ENCODE data around the gene SPECC1L.

SPECC1L gene

GRCh38 chr22:24400034-24400725 is 129.5 kb downstream of the SPECC1L start:
- 96 to 100% methylated on average over 2 to 4 of the region's 8 CpGs for WGBS, 2 experiments (ENCODE audit: insufficient coverage in 2 of 2)
- no peak overlapping the region for H3K4me3 ChIP-seq (ENCODE audit: extremely low read depth, insufficient read depth, low read length, poor library complexity, severe bottlenecking)
- H3K27ac ChIP-seq (ENCODE audit: low read depth, low read length, severe bottlenecking): no peak overlapping the region
- peaks cover 4% of the 10 kb centered on the region for H3K9me3 ChIP-seq (ENCODE audit: control insufficient read depth, low read length)
- H3K4me1 ChIP-seq (ENCODE audit: control insufficient read depth, insufficient read depth, low read length, poor library complexity, severe bottlenecking): no peaks in the 10 kb centered on the region
- peaks cover 80% of the 10 kb centered on the region for H3K36me3 ChIP-seq (ENCODE audit: control insufficient read depth, insufficient read depth, low read length)

DNA sequence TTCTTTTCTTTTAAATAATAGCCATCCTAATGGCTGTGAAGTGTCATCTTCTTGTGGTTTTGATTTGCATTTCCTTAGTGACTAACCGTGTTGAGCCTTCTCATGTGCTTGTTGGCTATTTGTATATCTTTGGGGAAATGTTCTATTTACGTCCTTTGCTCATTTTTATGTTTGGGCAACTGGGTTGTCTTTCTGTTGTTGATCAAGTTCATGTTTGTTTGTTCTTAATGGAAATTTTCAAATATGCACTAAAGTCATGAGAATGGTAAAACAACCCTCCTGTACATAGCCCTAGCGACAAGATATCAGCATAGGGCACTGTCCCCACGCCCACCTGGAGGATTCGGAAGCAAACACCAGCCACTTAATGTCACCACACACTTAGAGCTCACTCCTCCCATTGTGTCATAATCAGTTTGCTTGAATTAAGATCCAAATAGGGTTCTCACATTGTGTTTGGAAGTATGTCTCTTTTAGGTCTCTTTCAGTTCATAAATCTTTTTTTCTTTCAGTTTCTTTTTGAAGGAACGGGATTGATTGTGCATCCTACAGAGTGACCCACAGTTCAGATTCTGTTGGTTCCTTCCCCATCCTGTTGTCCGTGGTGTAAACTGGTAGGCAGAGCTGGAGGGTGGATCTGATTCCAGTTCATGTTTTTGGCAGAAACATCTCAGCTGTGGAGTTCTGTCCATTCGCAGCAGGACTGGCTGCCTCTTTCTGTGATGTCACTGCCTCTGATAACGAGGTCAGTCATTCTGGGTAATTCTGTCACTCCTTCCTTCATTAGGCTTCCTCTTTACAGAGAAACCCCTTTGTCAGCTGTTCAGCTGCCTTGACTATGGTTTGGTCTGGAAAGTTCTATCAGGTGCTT is 130.3 kb downstream of the SPECC1L start:
- peaks cover 78% of the 10 kb centered on the region for H3K36me3 ChIP-seq (ENCODE audit: control insufficient read depth, insufficient read depth, low read length)

DNA sequence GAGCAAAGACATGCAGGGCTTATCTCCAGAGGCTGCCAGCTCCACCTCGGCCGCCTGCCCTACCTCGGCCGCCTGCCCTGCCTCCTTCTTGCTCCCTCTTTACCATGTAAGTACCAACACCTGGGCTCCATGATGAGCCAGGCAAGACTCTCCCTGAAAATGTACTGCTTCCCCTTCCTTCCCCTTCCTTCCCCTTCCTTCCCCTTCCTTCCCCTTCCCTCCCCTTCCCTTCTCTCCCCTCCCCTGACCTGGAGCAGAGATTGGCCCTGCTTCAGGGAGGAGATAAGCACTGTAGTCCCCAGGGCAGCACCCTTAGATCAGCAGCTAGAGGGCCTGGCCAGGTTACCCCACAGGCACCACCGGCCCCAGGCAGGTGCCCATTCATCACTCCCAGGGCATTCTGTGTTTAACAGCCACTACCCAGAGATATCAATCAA is 131.3 kb downstream of the SPECC1L start:
- H3K27ac ChIP-seq (ENCODE audit: low read depth, low read length, severe bottlenecking): no peak overlapping the region
- no peak overlapping the region for H3K4me3 ChIP-seq (ENCODE audit: extremely low read depth, insufficient read depth, low read length, poor library complexity, severe bottlenecking)
- H3K36me3 ChIP-seq (ENCODE audit: control insufficient read depth, insufficient read depth, low read length): peaks cover 75% of the 10 kb centered on the region
- H3K9me3 ChIP-seq (ENCODE audit: control insufficient read depth, low read length): peaks cover 4% of the 10 kb centered on the region
- 97 to 100% methylated on average over 4 to 5 of the region's 5 CpGs for WGBS, 2 experiments (ENCODE audit: insufficient coverage in 2 of 2)
- H3K4me1 ChIP-seq (ENCODE audit: control insufficient read depth, insufficient read depth, low read length, poor library complexity, severe bottlenecking): peaks cover 4% of the 10 kb centered on the region

More for the DNA sequence above, 130.3 kb downstream of the SPECC1L start:
- no peak overlapping the region for H3K27ac ChIP-seq (ENCODE audit: low read depth, low read length, severe bottlenecking)
- peaks cover 4% of the 10 kb centered on the region for H3K9me3 ChIP-seq (ENCODE audit: control insufficient read depth, low read length)
- WGBS, 2 experiments (ENCODE audit: insufficient coverage in 2 of 2): 93 to 94% methylated on average over 3 to 7 of the region's 9 CpGs
- H3K4me3 ChIP-seq (ENCODE audit: extremely low read depth, insufficient read depth, low read length, poor library complexity, severe bottlenecking): no peak overlapping the region
- H3K4me1 ChIP-seq (ENCODE audit: control insufficient read depth, insufficient read depth, low read length, poor library complexity, severe bottlenecking): no peaks in the 10 kb centered on the region

- Histone ChIP-seq H3K4me3 (ENCODE audit: extremely low read depth, insufficient read depth, low read length, poor library complexity, severe bottlenecking) (no peak overlapping the region), H3K9me3 (ENCODE audit: control insufficient read depth, low read length) (peaks cover 4% of the 10 kb centered on the region), H3K36me3 (ENCODE audit: control insufficient read depth, insufficient read depth, low read length) (peaks cover 68% of the 10 kb centered on the region), H3K27ac (ENCODE audit: low read depth, low read length, severe bottlenecking) (no peak overlapping the region), H3K4me1 (ENCODE audit: control insufficient read depth, insufficient read depth, low read length, poor library complexity, severe bottlenecking) (peaks cover 11% of the 10 kb centered on the region)
- WGBS, 2 experiments (ENCODE audit: insufficient coverage in 2 of 2): 94 to 100% methylated on average over 1 to 3 of the region's 3 CpGs
Observed at GRCh38 chr22:24402460-24403192, 132.0 kb downstream of the SPECC1L start.

DNA sequence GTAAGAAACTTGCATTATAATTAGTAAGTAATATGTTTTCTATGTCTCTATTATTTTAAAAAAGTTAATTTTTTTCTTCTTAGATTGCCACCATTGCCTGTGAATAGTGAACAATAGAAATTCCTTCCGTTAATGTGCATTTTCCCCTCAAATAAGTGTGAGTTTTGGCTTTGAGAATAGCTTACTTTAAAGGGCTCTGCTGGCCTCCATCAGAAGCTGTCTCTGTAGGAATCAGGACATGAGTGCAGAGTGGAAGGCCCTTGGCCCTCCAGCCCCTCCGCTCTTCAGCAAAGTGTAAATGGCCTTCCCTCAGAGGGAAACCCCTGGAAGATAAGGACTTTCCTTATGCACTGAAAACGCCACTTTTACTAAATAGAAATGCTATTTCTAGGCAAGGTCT is 132.7 kb downstream of the SPECC1L start:
- peaks cover 61% of the 10 kb centered on the region for H3K36me3 ChIP-seq (ENCODE audit: control insufficient read depth, insufficient read depth, low read length)
- H3K27ac ChIP-seq (ENCODE audit: low read depth, low read length, severe bottlenecking): no peak overlapping the region

DNA sequence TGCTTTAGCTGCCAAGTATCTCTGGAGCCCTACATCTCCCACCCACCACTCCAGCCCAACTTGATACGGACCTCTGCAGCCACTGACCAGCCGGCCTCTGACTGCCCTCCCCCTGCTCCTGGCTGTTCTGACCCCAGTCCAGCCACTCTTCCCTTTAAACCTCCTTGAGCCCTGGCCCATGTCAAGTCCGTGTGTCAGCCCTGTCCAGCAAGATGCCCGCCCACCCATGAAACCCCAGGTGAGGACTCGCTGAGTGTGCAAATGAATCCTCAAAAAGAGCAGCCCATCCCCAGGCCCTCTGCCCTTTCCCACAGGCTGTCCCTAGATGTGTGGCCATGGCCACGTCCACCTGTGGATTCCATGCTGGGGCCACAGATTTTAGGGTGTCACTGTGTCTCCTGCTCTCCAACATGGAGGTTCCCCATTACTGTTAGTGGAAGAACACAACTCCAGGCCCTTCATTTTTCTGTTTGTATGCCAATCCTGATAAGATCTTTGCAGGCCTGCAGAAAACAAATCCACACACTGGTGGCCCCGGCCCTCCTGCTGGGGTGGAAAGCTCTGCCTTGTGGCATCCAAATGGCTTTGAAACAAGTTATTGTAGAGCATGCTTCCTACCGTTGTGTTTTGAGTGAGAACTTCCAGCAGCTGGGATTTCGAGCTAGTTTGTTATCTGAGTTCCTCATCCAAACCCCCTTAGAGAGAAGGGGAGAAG is 134.1 kb downstream of the SPECC1L start:
- peaks cover 52% of the 10 kb centered on the region for H3K36me3 ChIP-seq (ENCODE audit: control insufficient read depth, insufficient read depth, low read length)
- WGBS, 2 experiments (ENCODE audit: insufficient coverage in 2 of 2): 92 to 96% methylated on average over 5 to 7 of the region's 9 CpGs
- no peak overlapping the region for H3K4me3 ChIP-seq (ENCODE audit: extremely low read depth, insufficient read depth, low read length, poor library complexity, severe bottlenecking)
- H3K27ac ChIP-seq (ENCODE audit: low read depth, low read length, severe bottlenecking): no peak overlapping the region
- H3K9me3 ChIP-seq (ENCODE audit: control insufficient read depth, low read length): peaks cover 4% of the 10 kb centered on the region
- peaks cover 16% of the 10 kb centered on the region for H3K4me1 ChIP-seq (ENCODE audit: control insufficient read depth, insufficient read depth, low read length, poor library complexity, severe bottlenecking)

More for the DNA sequence above, 132.7 kb downstream of the SPECC1L start:
- WGBS, 2 experiments (ENCODE audit: insufficient coverage in 2 of 2): 100% methylated on average over 3 of the region's 3 CpGs; no CpG with 5 or more reads in 1 of the 2 experiments
- Histone ChIP-seq H3K9me3 (ENCODE audit: control insufficient read depth, low read length) (peaks cover 4% of the 10 kb centered on the region), H3K4me1 (ENCODE audit: control insufficient read depth, insufficient read depth, low read length, poor library complexity, severe bottlenecking) (peaks cover 11% of the 10 kb centered on the region), H3K4me3 (ENCODE audit: extremely low read depth, insufficient read depth, low read length, poor library complexity, severe bottlenecking) (no peak overlapping the region)

- peaks cover 50% of the 10 kb centered on the region for H3K36me3 ChIP-seq (ENCODE audit: control insufficient read depth, insufficient read depth, low read length)
- WGBS, 2 experiments (ENCODE audit: insufficient coverage in 2 of 2): 94 to 97% methylated on average over 6 to 9 of the region's 12 CpGs
- no peak overlapping the region for H3K4me3 ChIP-seq (ENCODE audit: extremely low read depth, insufficient read depth, low read length, poor library complexity, severe bottlenecking)
- peaks cover 4% of the 10 kb centered on the region for H3K9me3 ChIP-seq (ENCODE audit: control insufficient read depth, low read length)
- no peak overlapping the region for H3K27ac ChIP-seq (ENCODE audit: low read depth, low read length, severe bottlenecking)
- peaks cover 23% of the 10 kb centered on the region for H3K4me1 ChIP-seq (ENCODE audit: control insufficient read depth, insufficient read depth, low read length, poor library complexity, severe bottlenecking)
Observed at GRCh38 chr22:24405631-24406321, 135.1 kb downstream of the SPECC1L start.

DNA sequence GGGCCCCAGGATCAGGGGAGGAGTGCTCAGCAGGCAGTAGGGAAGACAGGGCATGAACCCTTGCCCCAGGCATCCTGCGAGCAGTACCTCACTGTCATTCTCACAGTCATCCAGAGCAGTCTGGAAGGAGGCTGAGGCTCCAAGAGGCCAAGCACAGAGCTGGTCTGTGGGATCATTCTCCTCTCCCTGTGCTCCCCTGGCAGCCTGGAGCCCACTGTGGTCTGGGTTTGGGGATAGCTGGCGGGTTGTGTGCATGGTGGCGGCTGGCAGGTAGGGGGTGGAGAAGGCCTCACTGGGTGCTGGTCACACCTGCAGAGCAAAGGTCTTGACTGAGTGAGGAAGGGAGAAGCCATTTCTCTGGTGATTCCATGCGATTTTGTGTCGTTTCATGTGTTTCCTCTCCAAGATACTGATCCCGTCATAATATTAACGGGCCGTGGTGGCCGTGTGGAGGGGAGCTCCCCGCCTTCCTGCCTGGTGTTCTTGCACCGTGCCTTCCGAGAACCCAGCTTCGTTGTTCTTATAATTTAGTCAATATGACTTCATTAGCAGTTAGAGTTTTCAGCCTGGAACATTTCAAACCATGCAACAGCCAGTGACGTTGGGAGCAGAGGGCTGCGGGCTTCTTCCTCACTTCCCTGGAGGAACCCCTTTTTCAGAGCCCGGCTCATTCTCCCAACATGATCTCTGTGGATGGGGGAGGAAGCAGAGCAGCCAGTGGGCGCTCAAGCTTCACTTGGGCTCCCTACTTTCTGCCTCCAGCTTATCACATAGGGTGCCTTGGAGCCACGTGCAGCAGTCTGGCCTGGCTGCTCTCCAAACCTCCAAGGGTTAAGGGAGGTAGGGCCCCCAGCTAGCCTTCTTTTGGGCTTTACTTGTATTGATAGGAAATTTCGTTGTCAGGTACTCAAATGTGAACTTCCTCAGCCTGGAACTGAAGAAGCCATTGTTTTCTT is 136.0 kb downstream of the SPECC1L start:
- WGBS, 2 experiments (ENCODE audit: insufficient coverage in 2 of 2): 92 to 95% methylated on average over 13 of the region's 19 CpGs
- H3K27ac ChIP-seq (ENCODE audit: low read depth, low read length, severe bottlenecking): peak overlapping the region; percentile 33
- H3K4me1 ChIP-seq (ENCODE audit: control insufficient read depth, insufficient read depth, low read length, poor library complexity, severe bottlenecking): peaks cover 23% of the 10 kb centered on the region
- no peak overlapping the region for H3K4me3 ChIP-seq (ENCODE audit: extremely low read depth, insufficient read depth, low read length, poor library complexity, severe bottlenecking)
- H3K36me3 ChIP-seq (ENCODE audit: control insufficient read depth, insufficient read depth, low read length): peaks cover 45% of the 10 kb centered on the region
- peaks cover 4% of the 10 kb centered on the region for H3K9me3 ChIP-seq (ENCODE audit: control insufficient read depth, low read length)

DNA sequence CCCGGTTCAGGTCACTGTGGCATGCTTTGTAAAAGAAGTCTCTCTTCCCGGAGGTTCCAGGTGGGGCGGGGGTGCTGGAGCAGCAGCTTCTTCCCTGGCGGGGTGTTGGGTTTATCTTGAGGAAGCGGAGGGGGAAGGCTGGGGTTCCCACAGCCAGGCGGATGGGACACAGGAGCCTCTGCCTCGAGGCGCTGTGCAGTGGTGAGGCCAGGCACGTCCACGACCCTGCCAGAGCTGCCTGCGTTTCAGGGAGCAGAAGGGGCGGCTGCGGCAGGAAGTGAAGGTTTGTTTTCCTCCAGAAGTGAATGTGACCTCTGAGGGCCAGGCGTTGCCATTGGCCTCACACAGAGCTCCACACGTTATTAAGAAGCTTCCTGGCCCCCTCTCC is 136.6 kb downstream of the SPECC1L start:
- Histone ChIP-seq H3K27ac (ENCODE audit: low read depth, low read length, severe bottlenecking) (peak overlapping the region; percentile 33), H3K9me3 (ENCODE audit: control insufficient read depth, low read length) (peaks cover 4% of the 10 kb centered on the region), H3K4me1 (ENCODE audit: control insufficient read depth, insufficient read depth, low read length, poor library complexity, severe bottlenecking) (peaks cover 23% of the 10 kb centered on the region), H3K4me3 (ENCODE audit: extremely low read depth, insufficient read depth, low read length, poor library complexity, severe bottlenecking) (no peak overlapping the region), H3K36me3 (ENCODE audit: control insufficient read depth, insufficient read depth, low read length) (peaks cover 50% of the 10 kb centered on the region)
- 83 to 86% methylated on average over 13 to 14 of the region's 15 CpGs for WGBS, 2 experiments (ENCODE audit: insufficient coverage in 2 of 2)

Measured in mesodermal cell (in vitro differentiated cells).